Fibroblast of skin of abdomen (primary cell): ENCODE data around the gene CD302.
"Not testable (repeated sequence)": the region's sequence is repeated elsewhere in the genome, so short reads cannot be mapped to it uniquely, and the experiment has no call there.

Experiments used
- DNase-seq: peaks from one replicate; pipeline ENCODE4 v3.0.0-alpha.2; 2013

CD302 gene

GRCh38 chr2:159793326-159793725 is 4.7 kb downstream of the CD302 start:
- no peak for DNase-seq

- no peak for DNase-seq
Measured at GRCh38 chr2:159792599-159792998, 5.4 kb downstream of the CD302 start.

GRCh38 chr2:159792036-159792435 is 6.0 kb downstream of the CD302 start:
- DNase-seq: no peak

GRCh38 chr2:159790323-159790722 is 7.7 kb downstream of the CD302 start:
- no peak for DNase-seq

- no peak for DNase-seq
Measured at GRCh38 chr2:159788253-159788652, 9.8 kb downstream of the CD302 start.

- DNase-seq: not testable (repeated sequence)
Measured at GRCh38 chr2:159787647-159788046, 10.4 kb downstream of the CD302 start.

GRCh38 chr2:159786938-159787337 is 11.1 kb downstream of the CD302 start:
- DNase-seq: no peak

GRCh38 chr2:159785195-159785594 is 12.8 kb downstream of the CD302 start:
- no peak for DNase-seq

GRCh38 chr2:159784744-159785143 is 13.3 kb downstream of the CD302 start:
- not testable (repeated sequence) for DNase-seq

- no peak for DNase-seq
Measured at GRCh38 chr2:159783556-159783955, 14.5 kb downstream of the CD302 start.

- DNase-seq: no peak
Measured at GRCh38 chr2:159776321-159776720, 21.7 kb downstream of the CD302 start.

GRCh38 chr2:159775021-159775420 is 23.0 kb downstream of the CD302 start:
- DNase-seq: peak; percentile 31

GRCh38 chr2:159774370-159774990 is 23.5 kb downstream of the CD302 start:
- no peak for DNase-seq

GRCh38 chr2:159773886-159774285 is 24.1 kb downstream of the CD302 start:
- DNase-seq: no peak

GRCh38 chr2:159773426-159773825 is 24.6 kb downstream of the CD302 start:
- no peak for DNase-seq

GRCh38 chr2:159769147-159769546 is 28.9 kb downstream of the CD302 start:
- DNase-seq: no peak

GRCh38 chr2:159762075-159762474 is 35.9 kb downstream of the CD302 start:
- DNase-seq: no peak

GRCh38 chr2:159760326-159760725 is 37.7 kb downstream of the CD302 start:
- no peak for DNase-seq

- no peak for DNase-seq
Measured at GRCh38 chr2:159759577-159759976, 38.4 kb downstream of the CD302 start.

GRCh38 chr2:159758686-159759085 is 39.3 kb downstream of the CD302 start:
- no peak for DNase-seq

GRCh38 chr2:159758239-159758638 is 39.8 kb downstream of the CD302 start:
- DNase-seq: no peak

GRCh38 chr2:159755788-159756187 is 42.2 kb downstream of the CD302 start:
- DNase-seq: peak; percentile 17

GRCh38 chr2:159755014-159755413 is 43.0 kb downstream of the CD302 start:
- no peak for DNase-seq

- DNase-seq: no peak
Measured at GRCh38 chr2:159753797-159754196, 44.2 kb downstream of the CD302 start.

GRCh38 chr2:159750873-159751272 is 47.1 kb downstream of the CD302 start:
- DNase-seq: no peak
